ENCODE data around the gene SLC7A10.

The SLC7A10 gene

DNA sequence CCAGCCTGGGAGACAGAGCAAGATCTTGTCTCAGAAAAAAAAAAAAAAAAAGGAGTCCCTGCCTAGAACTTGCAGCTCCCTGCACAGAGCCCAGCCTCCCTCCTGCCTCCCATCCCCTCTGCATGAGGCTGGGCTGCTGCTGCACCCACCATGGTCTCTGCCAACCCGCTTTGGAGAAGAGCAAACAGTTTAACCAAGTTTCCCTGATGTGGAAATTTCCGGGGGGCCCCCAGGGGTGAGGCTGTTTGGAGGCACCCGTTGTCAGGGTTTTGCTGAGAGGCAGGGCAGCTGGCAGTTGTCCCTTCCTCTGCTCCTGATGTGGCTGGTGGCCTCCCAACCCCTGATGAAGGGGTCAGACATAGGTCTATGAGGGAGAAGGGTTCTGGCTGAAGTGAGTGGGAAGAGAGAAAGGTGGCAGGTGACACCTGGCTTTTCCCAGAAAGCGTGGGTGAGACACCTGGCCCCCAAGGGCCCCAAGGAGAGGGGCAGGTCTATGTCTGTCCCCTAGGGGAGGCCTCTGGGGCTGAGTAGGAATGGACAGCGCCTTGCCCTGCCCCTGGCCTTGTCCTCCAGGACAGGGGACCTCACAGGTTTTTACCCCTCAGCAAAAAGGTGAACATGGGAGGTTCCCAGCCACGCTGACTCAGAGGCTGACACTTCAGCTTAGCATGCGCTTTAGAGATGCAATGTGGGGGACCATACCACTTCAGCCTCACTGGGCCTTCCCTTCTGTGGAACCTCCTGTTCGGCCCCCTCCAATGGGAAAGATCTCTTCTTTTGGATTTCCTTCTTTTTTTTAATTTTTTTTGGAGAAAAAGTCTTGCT, 26.0 kb downstream of the SLC7A10 start:
- no peak overlapping the region for H3K18ac ChIP-seq (ENCODE audit: low read length)
- no CpG with 5 or more reads among the region's 8 CpGs for WGBS (ENCODE audit: extremely low coverage, insufficient coverage, insufficient read length)

GRCh38 chr19:33198169-33198568, 27.5 kb downstream of the SLC7A10 start:
- Histone ChIP-seq H3K14ac (ENCODE audit: low read length) (no peak overlapping the region), H3K4me3 (ENCODE audit: low read depth, low read length) (no peak overlapping the region), H3K4me1 (ENCODE audit: control insufficient read depth in 1 of 2, insufficient read depth in 2 of 2, low read length in 2 of 2) (peaks cover 0 to 5% of the 10 kb centered on the region in 2 experiments), H2BK5ac (ENCODE audit: low read depth, low read length, poor library complexity) (no peak overlapping the region), H3K79me1 (ENCODE audit: low read length) (no peaks in the 10 kb centered on the region), H2AFZ (ENCODE audit: insufficient read depth, low read length, poor library complexity) (no peak overlapping the region), H3K9me3 (ENCODE audit: insufficient read depth, low read depth, low read length) (peaks cover 3% of the 10 kb centered on the region), H2AK5ac (ENCODE audit: low read length) (no peak overlapping the region), H3K36me3 (ENCODE audit: control insufficient read depth in 1 of 2, insufficient read depth in 2 of 2, low read length in 2 of 2) (peaks cover 0 to 3% of the 10 kb centered on the region in 2 experiments), H4K91ac (ENCODE audit: low read depth, low read length) (no peak overlapping the region), H3K23ac (ENCODE audit: low read length) (no peak overlapping the region), H3K4ac (ENCODE audit: low read depth, low read length) (no peak overlapping the region), H2BK12ac (ENCODE audit: low read length) (no peak overlapping the region), H4K12ac (ENCODE audit: low read depth, low read length) (no peak overlapping the region), H3K27me3 (ENCODE audit: insufficient read depth, low read length) (peaks cover 15% of the 10 kb centered on the region), H3K18ac (ENCODE audit: low read length) (no peak overlapping the region), H3K27ac (ENCODE audit: low read depth, low read length) (no peak overlapping the region), H3K4me2 (ENCODE audit: low read length) (no peak overlapping the region), H2BK120ac (ENCODE audit: insufficient read depth, low read length, poor library complexity) (no peak overlapping the region), H4K8ac (ENCODE audit: low read depth, low read length) (no peak overlapping the region), H3K79me2 (ENCODE audit: control insufficient read depth, insufficient read depth, low read length, poor library complexity) (no peaks in the 10 kb centered on the region), H3K9ac (ENCODE audit: low read length) (no peak overlapping the region)
- no peak for DNase-seq
- WGBS (ENCODE audit: extremely low coverage, insufficient coverage, insufficient read length) = no CpG with 5 or more reads among the region's 7 CpGs

More for the DNA sequence above, 26.0 kb downstream of the SLC7A10 start:
- Histone ChIP-seq H3K27ac (ENCODE audit: low read depth, low read length) (no peak overlapping the region), H3K4ac (ENCODE audit: low read depth, low read length) (no peak overlapping the region), H3K79me2 (ENCODE audit: control insufficient read depth, insufficient read depth, low read length, poor library complexity) (no peaks in the 10 kb centered on the region), H4K8ac (ENCODE audit: low read depth, low read length) (no peak overlapping the region), H2AK5ac (ENCODE audit: low read length) (no peak overlapping the region), H3K27me3 (ENCODE audit: insufficient read depth, low read length) (peaks cover 5% of the 10 kb centered on the region), H3K9ac (ENCODE audit: low read length) (no peak overlapping the region), H4K12ac (ENCODE audit: low read depth, low read length) (no peak overlapping the region), H2BK5ac (ENCODE audit: low read depth, low read length, poor library complexity) (no peak overlapping the region), H3K14ac (ENCODE audit: low read length) (no peak overlapping the region), H3K4me2 (ENCODE audit: low read length) (no peak overlapping the region), H3K9me3 (ENCODE audit: insufficient read depth, low read depth, low read length) (peaks cover 3% of the 10 kb centered on the region), H4K91ac (ENCODE audit: low read depth, low read length) (no peak overlapping the region), H3K79me1 (ENCODE audit: low read length) (no peaks in the 10 kb centered on the region), H2AFZ (ENCODE audit: insufficient read depth, low read length, poor library complexity) (no peak overlapping the region), H2BK12ac (ENCODE audit: low read length) (no peak overlapping the region), H2BK120ac (ENCODE audit: insufficient read depth, low read length, poor library complexity) (no peak overlapping the region), H3K36me3 (ENCODE audit: control insufficient read depth in 1 of 2, insufficient read depth in 2 of 2, low read length in 2 of 2) (peaks cover 0 to 6% of the 10 kb centered on the region in 2 experiments), H3K4me1 (ENCODE audit: control insufficient read depth in 1 of 2, insufficient read depth in 2 of 2, low read length in 2 of 2) (peaks cover 0 to 5% of the 10 kb centered on the region in 2 experiments), H3K23ac (ENCODE audit: low read length) (no peak overlapping the region), H3K4me3 (ENCODE audit: low read depth, low read length) (no peak overlapping the region)
- no peak for DNase-seq

- Histone ChIP-seq H4K8ac (ENCODE audit: low read depth, low read length) (no peak overlapping the region), H3K79me2 (ENCODE audit: control insufficient read depth, insufficient read depth, low read length, poor library complexity) (no peaks in the 10 kb centered on the region), H2BK120ac (ENCODE audit: insufficient read depth, low read length, poor library complexity) (no peak overlapping the region), H3K36me3 (ENCODE audit: control insufficient read depth in 1 of 2, insufficient read depth in 2 of 2, low read length in 2 of 2) (no peaks in the 10 kb centered on the region), H3K4me2 (ENCODE audit: low read length) (no peak overlapping the region), H3K9ac (ENCODE audit: low read length) (no peak overlapping the region), H3K79me1 (ENCODE audit: low read length) (no peaks in the 10 kb centered on the region), H3K4me3 (ENCODE audit: low read depth, low read length) (no peak overlapping the region), H4K91ac (ENCODE audit: low read depth, low read length) (no peak overlapping the region), H3K18ac (ENCODE audit: low read length) (no peak overlapping the region), H3K4ac (ENCODE audit: low read depth, low read length) (no peak overlapping the region), H4K12ac (ENCODE audit: low read depth, low read length) (no peak overlapping the region), H3K27ac (ENCODE audit: low read depth, low read length) (no peak overlapping the region), H2AFZ (ENCODE audit: insufficient read depth, low read length, poor library complexity) (no peak overlapping the region), H3K4me1 (ENCODE audit: control insufficient read depth in 1 of 2, insufficient read depth in 2 of 2, low read length in 2 of 2) (peaks cover 0 to 5% of the 10 kb centered on the region in 2 experiments), H2AK5ac (ENCODE audit: low read length) (no peak overlapping the region), H3K23ac (ENCODE audit: low read length) (no peak overlapping the region), H3K27me3 (ENCODE audit: insufficient read depth, low read length) (peaks cover 15% of the 10 kb centered on the region), H2BK12ac (ENCODE audit: low read length) (no peak overlapping the region), H3K14ac (ENCODE audit: low read length) (no peak overlapping the region), H3K9me3 (ENCODE audit: insufficient read depth, low read depth, low read length) (no peaks in the 10 kb centered on the region), H2BK5ac (ENCODE audit: low read depth, low read length, poor library complexity) (no peak overlapping the region)
- no CpG with 5 or more reads among the region's 11 CpGs for WGBS (ENCODE audit: extremely low coverage, insufficient coverage, insufficient read length)
- no peak for DNase-seq
Measured at GRCh38 chr19:33197591-33198000, 28.1 kb downstream of the SLC7A10 start.

DNA sequence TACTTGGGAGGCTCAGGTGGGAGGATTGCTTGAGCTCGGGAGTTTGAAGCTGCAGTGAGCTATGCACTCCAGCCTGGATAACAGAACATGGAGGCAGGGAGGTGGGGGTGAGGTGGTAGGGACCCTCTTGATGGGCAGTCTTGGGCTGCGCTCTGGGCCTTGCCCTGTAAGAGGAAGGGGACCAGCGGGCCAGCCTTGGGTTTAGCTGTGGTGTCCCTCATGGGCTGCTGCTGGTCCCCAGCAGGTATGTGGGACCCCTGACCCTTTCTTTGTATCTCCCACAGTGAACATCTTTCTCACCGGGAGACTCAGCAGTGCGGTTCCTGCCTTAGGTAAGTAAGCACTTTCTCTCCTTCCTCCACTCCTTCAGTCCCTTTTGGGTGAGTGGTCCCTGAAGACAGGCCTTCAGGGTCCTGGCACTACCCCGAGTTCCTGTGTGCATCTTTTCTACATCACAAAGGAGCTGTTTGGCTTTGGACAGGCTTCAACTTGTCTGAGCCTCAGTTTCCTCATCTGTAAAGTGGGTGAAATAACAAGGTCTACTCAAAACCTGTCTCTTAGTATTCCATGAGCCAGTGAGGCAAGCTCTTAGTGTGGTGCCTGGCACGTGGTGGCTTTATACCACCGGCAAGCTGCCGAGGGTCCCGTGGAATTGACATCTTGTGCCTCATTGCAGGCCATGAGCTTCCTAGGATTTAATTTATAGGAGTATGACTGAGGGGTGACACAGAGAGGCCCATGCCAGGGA, 29.0 kb downstream of the SLC7A10 start:
- Histone ChIP-seq H3K23ac (ENCODE audit: low read length) (no peak overlapping the region), H2AFZ (ENCODE audit: insufficient read depth, low read length, poor library complexity) (no peak overlapping the region), H2BK5ac (ENCODE audit: low read depth, low read length, poor library complexity) (no peak overlapping the region), H3K4me2 (ENCODE audit: low read length) (no peak overlapping the region), H4K91ac (ENCODE audit: low read depth, low read length) (no peak overlapping the region), H2BK120ac (ENCODE audit: insufficient read depth, low read length, poor library complexity) (no peak overlapping the region), H4K8ac (ENCODE audit: low read depth, low read length) (no peak overlapping the region), H3K27me3 (ENCODE audit: insufficient read depth, low read length) (peaks cover 17% of the 10 kb centered on the region), H4K12ac (ENCODE audit: low read depth, low read length) (no peak overlapping the region), H2AK5ac (ENCODE audit: low read length) (no peak overlapping the region), H3K18ac (ENCODE audit: low read length) (no peak overlapping the region), H3K36me3 (ENCODE audit: control insufficient read depth in 1 of 2, insufficient read depth in 2 of 2, low read length in 2 of 2) (no peaks in the 10 kb centered on the region), H3K79me2 (ENCODE audit: control insufficient read depth, insufficient read depth, low read length, poor library complexity) (no peaks in the 10 kb centered on the region), H3K14ac (ENCODE audit: low read length) (no peak overlapping the region), H3K4me3 (ENCODE audit: low read depth, low read length) (no peak overlapping the region), H3K9me3 (ENCODE audit: insufficient read depth, low read depth, low read length) (no peaks in the 10 kb centered on the region), H3K4me1 (ENCODE audit: control insufficient read depth in 1 of 2, insufficient read depth in 2 of 2, low read length in 2 of 2) (peaks cover 0 to 5% of the 10 kb centered on the region in 2 experiments), H3K4ac (ENCODE audit: low read depth, low read length) (no peak overlapping the region), H3K9ac (ENCODE audit: low read length) (no peak overlapping the region), H2BK12ac (ENCODE audit: low read length) (no peak overlapping the region), H3K79me1 (ENCODE audit: low read length) (no peaks in the 10 kb centered on the region), H3K27ac (ENCODE audit: low read depth, low read length) (no peak overlapping the region)
- DNase-seq = no peak
- no CpG with 5 or more reads among the region's 10 CpGs for WGBS (ENCODE audit: extremely low coverage, insufficient coverage, insufficient read length)

All from trophoblast cell (in vitro differentiated cells and primary cell).